ENCODE measurements around the gene SPATA6.

SPATA6 gene

GRCh38 chr1:48374785-48375184, 97.2 kb downstream of the SPATA6 start:
- H3K79me1 ChIP-seq (ENCODE audit: low read depth, low read length) = no peaks in the 10 kb centered on the region
- no peak overlapping the region for H3K9ac ChIP-seq (ENCODE audit: low read depth, low read length, poor library complexity)
- H3K27me3 ChIP-seq (ENCODE audit: control insufficient read depth in 3 of 3, insufficient read depth in 3 of 3, low read depth in 1 of 3, low read length in 3 of 3) = no peaks in the 10 kb centered on the region
- no peak overlapping the region for H3K23ac ChIP-seq (ENCODE audit: low read depth, low read length, poor library complexity)
- H3K14ac ChIP-seq (ENCODE audit: low read length) = no peak overlapping the region
- no peak overlapping the region for H4K91ac ChIP-seq (ENCODE audit: low read depth, low read length, poor library complexity)
- H3K4ac ChIP-seq (ENCODE audit: low read length) = no peak overlapping the region
- H2BK120ac ChIP-seq (ENCODE audit: low read depth, low read length) = no peak overlapping the region
- H3K36me3 ChIP-seq (replicated peaks in 1 of 2; ENCODE audit: control insufficient read depth in 2 of 2, insufficient read depth in 2 of 2, low read length in 2 of 2) = peaks cover 3 to 21% of the 10 kb centered on the region in 2 donors
- H2BK15ac ChIP-seq (ENCODE audit: low read length) = no peak overlapping the region
- H2BK12ac ChIP-seq (ENCODE audit: low read length) = no peak overlapping the region
- H2BK5ac ChIP-seq (ENCODE audit: low read length) = no peak overlapping the region
- H3K9me3 ChIP-seq (replicated peaks in 1 of 2; ENCODE audit: control insufficient read depth in 2 of 2, insufficient read depth in 1 of 2, low read depth in 1 of 2, low read length in 2 of 2) = peaks cover 5 to 33% of the 10 kb centered on the region in 2 donors
- no peak overlapping the region for H3K18ac ChIP-seq (ENCODE audit: low read length)
- DNase-seq (ENCODE audit: low spot score) = no peak
- no peaks in the 10 kb centered on the region for H3K4me1 ChIP-seq (ENCODE audit: control insufficient read depth in 2 of 2, insufficient read depth in 1 of 2, low read depth in 1 of 2, low read length in 2 of 2)
- H2AFZ ChIP-seq (ENCODE audit: low read length) = no peak overlapping the region
- no peak overlapping the region for H3K4me3 ChIP-seq (ENCODE audit: low read length in 2 of 2)
- H3K27ac ChIP-seq (replicated peaks; ENCODE audit: low read length) = no peak overlapping the region
- H2AK5ac ChIP-seq (ENCODE audit: low read depth, low read length) = no peak overlapping the region
- H3K4me2 ChIP-seq (ENCODE audit: insufficient read depth, low read length, poor library complexity, severe bottlenecking) = no peak overlapping the region
- no peak overlapping the region for H4K8ac ChIP-seq (ENCODE audit: low read depth, low read length)

GRCh38 chr1:48371598-48371997, 100.4 kb downstream of the SPATA6 start:
- no peak overlapping the region for H2AFZ ChIP-seq (ENCODE audit: low read length)
- H3K9me3 ChIP-seq (replicated peaks in 1 of 2; ENCODE audit: control insufficient read depth in 2 of 2, insufficient read depth in 1 of 2, low read depth in 1 of 2, low read length in 2 of 2) = peaks cover 5 to 34% of the 10 kb centered on the region in 2 donors
- no peaks in the 10 kb centered on the region for H3K79me1 ChIP-seq (ENCODE audit: low read depth, low read length)
- H3K36me3 ChIP-seq (replicated peaks in 1 of 2; ENCODE audit: control insufficient read depth in 2 of 2, insufficient read depth in 2 of 2, low read length in 2 of 2) = peaks cover 0 to 10% of the 10 kb centered on the region in 2 donors
- H3K23ac ChIP-seq (ENCODE audit: low read depth, low read length, poor library complexity) = no peak overlapping the region
- H3K18ac ChIP-seq (ENCODE audit: low read length) = no peak overlapping the region
- no peak overlapping the region for H4K8ac ChIP-seq (ENCODE audit: low read depth, low read length)
- H3K27me3 ChIP-seq (ENCODE audit: control insufficient read depth in 3 of 3, insufficient read depth in 3 of 3, low read depth in 1 of 3, low read length in 3 of 3) = no peaks in the 10 kb centered on the region
- H2BK120ac ChIP-seq (ENCODE audit: low read depth, low read length) = no peak overlapping the region
- H2BK12ac ChIP-seq (ENCODE audit: low read length) = no peak overlapping the region
- H2BK15ac ChIP-seq (ENCODE audit: low read length) = no peak overlapping the region
- H3K4me3 ChIP-seq (ENCODE audit: low read length in 2 of 2) = no peak overlapping the region
- H3K4ac ChIP-seq (ENCODE audit: low read length) = no peak overlapping the region
- no peak for DNase-seq (ENCODE audit: low spot score)
- no peak overlapping the region for H3K4me2 ChIP-seq (ENCODE audit: insufficient read depth, low read length, poor library complexity, severe bottlenecking)
- H4K91ac ChIP-seq (ENCODE audit: low read depth, low read length, poor library complexity) = no peak overlapping the region
- H3K9ac ChIP-seq (ENCODE audit: low read depth, low read length, poor library complexity) = no peak overlapping the region
- no CpG with 5 or more reads among the region's 2 CpGs for WGBS, 2 donors (ENCODE audit: extremely low coverage in 2 of 2, insufficient read length in 2 of 2, insufficient replicate concordance in 1 of 2)
- H2BK5ac ChIP-seq (ENCODE audit: low read length) = no peak overlapping the region
- no peak overlapping the region for H2AK5ac ChIP-seq (ENCODE audit: low read depth, low read length)
- no peak overlapping the region for H3K27ac ChIP-seq (replicated peaks; ENCODE audit: low read length)
- no peaks in the 10 kb centered on the region for H3K4me1 ChIP-seq (ENCODE audit: control insufficient read depth in 2 of 2, insufficient read depth in 1 of 2, low read depth in 1 of 2, low read length in 2 of 2)
- H3K14ac ChIP-seq (ENCODE audit: low read length) = no peak overlapping the region

GRCh38 chr1:48362901-48363300, 109.1 kb downstream of the SPATA6 start:
- no peak overlapping the region for H3K23ac ChIP-seq (ENCODE audit: low read depth, low read length, poor library complexity)
- no peak overlapping the region for H3K18ac ChIP-seq (ENCODE audit: low read length)
- H2AK5ac ChIP-seq (ENCODE audit: low read depth, low read length) = no peak overlapping the region
- H4K91ac ChIP-seq (ENCODE audit: low read depth, low read length, poor library complexity) = no peak overlapping the region
- H3K27ac ChIP-seq (replicated peaks; ENCODE audit: low read length) = no peak overlapping the region
- no peak overlapping the region for H3K14ac ChIP-seq (ENCODE audit: low read length)
- no peak overlapping the region for H2BK12ac ChIP-seq (ENCODE audit: low read length)
- H3K27me3 ChIP-seq (ENCODE audit: control insufficient read depth in 3 of 3, insufficient read depth in 3 of 3, low read depth in 1 of 3, low read length in 3 of 3) = no peaks in the 10 kb centered on the region
- H2AFZ ChIP-seq (ENCODE audit: low read length) = no peak overlapping the region
- no CpG with 5 or more reads among the region's 7 CpGs for WGBS, 2 donors (ENCODE audit: extremely low coverage in 2 of 2, insufficient read length in 2 of 2, insufficient replicate concordance in 1 of 2)
- H3K4ac ChIP-seq (ENCODE audit: low read length) = no peak overlapping the region
- no peaks in the 10 kb centered on the region for H3K79me1 ChIP-seq (ENCODE audit: low read depth, low read length)
- H3K4me3 ChIP-seq (ENCODE audit: low read length in 2 of 2) = no peak overlapping the region
- H2BK5ac ChIP-seq (ENCODE audit: low read length) = no peak overlapping the region
- H3K36me3 ChIP-seq (replicated peaks in 1 of 2; ENCODE audit: control insufficient read depth in 2 of 2, insufficient read depth in 2 of 2, low read length in 2 of 2) = no peaks in the 10 kb centered on the region
- DNase-seq (ENCODE audit: low spot score) = no peak
- no peak overlapping the region for H3K4me2 ChIP-seq (ENCODE audit: insufficient read depth, low read length, poor library complexity, severe bottlenecking)
- no peak overlapping the region for H2BK120ac ChIP-seq (ENCODE audit: low read depth, low read length)
- no peak overlapping the region for H2BK15ac ChIP-seq (ENCODE audit: low read length)
- H3K9ac ChIP-seq (ENCODE audit: low read depth, low read length, poor library complexity) = no peak overlapping the region
- no peak overlapping the region for H4K8ac ChIP-seq (ENCODE audit: low read depth, low read length)
- no peaks in the 10 kb centered on the region for H3K9me3 ChIP-seq (replicated peaks in 1 of 2; ENCODE audit: control insufficient read depth in 2 of 2, insufficient read depth in 1 of 2, low read depth in 1 of 2, low read length in 2 of 2)
- H3K4me1 ChIP-seq (ENCODE audit: control insufficient read depth in 2 of 2, insufficient read depth in 1 of 2, low read depth in 1 of 2, low read length in 2 of 2) = no peaks in the 10 kb centered on the region

- H3K27ac ChIP-seq (replicated peaks; ENCODE audit: low read length) = no peak overlapping the region
- H2BK120ac ChIP-seq (ENCODE audit: low read depth, low read length) = no peak overlapping the region
- H3K27me3 ChIP-seq (ENCODE audit: control insufficient read depth in 3 of 3, insufficient read depth in 3 of 3, low read depth in 1 of 3, low read length in 3 of 3) = no peaks in the 10 kb centered on the region
- H3K9me3 ChIP-seq (replicated peaks in 1 of 2; ENCODE audit: control insufficient read depth in 2 of 2, insufficient read depth in 1 of 2, low read depth in 1 of 2, low read length in 2 of 2) = no peaks in the 10 kb centered on the region
- H2BK5ac ChIP-seq (ENCODE audit: low read length) = no peak overlapping the region
- no peak overlapping the region for H3K23ac ChIP-seq (ENCODE audit: low read depth, low read length, poor library complexity)
- no peak overlapping the region for H2AFZ ChIP-seq (ENCODE audit: low read length)
- no peak overlapping the region for H3K14ac ChIP-seq (ENCODE audit: low read length)
- no peaks in the 10 kb centered on the region for H3K79me1 ChIP-seq (ENCODE audit: low read depth, low read length)
- DNase-seq (ENCODE audit: low spot score) = no peak
- H3K4me3 ChIP-seq (ENCODE audit: low read length in 2 of 2) = no peak overlapping the region
- no peak overlapping the region for H2AK5ac ChIP-seq (ENCODE audit: low read depth, low read length)
- H4K91ac ChIP-seq (ENCODE audit: low read depth, low read length, poor library complexity) = no peak overlapping the region
- no peak overlapping the region for H2BK12ac ChIP-seq (ENCODE audit: low read length)
- no peaks in the 10 kb centered on the region for H3K36me3 ChIP-seq (replicated peaks in 1 of 2; ENCODE audit: control insufficient read depth in 2 of 2, insufficient read depth in 2 of 2, low read length in 2 of 2)
- H2BK15ac ChIP-seq (ENCODE audit: low read length) = no peak overlapping the region
- no peak overlapping the region for H3K4me2 ChIP-seq (ENCODE audit: insufficient read depth, low read length, poor library complexity, severe bottlenecking)
- H3K4me1 ChIP-seq (ENCODE audit: control insufficient read depth in 2 of 2, insufficient read depth in 1 of 2, low read depth in 1 of 2, low read length in 2 of 2) = no peaks in the 10 kb centered on the region
- H4K8ac ChIP-seq (ENCODE audit: low read depth, low read length) = no peak overlapping the region
- no peak overlapping the region for H3K4ac ChIP-seq (ENCODE audit: low read length)
- H3K18ac ChIP-seq (ENCODE audit: low read length) = no peak overlapping the region
- no peak overlapping the region for H3K9ac ChIP-seq (ENCODE audit: low read depth, low read length, poor library complexity)
Observed at GRCh38 chr1:48356901-48357300, 115.1 kb downstream of the SPATA6 start.
